ENCODE results near the gene TRIM15.

The TRIM15 gene

DNA sequence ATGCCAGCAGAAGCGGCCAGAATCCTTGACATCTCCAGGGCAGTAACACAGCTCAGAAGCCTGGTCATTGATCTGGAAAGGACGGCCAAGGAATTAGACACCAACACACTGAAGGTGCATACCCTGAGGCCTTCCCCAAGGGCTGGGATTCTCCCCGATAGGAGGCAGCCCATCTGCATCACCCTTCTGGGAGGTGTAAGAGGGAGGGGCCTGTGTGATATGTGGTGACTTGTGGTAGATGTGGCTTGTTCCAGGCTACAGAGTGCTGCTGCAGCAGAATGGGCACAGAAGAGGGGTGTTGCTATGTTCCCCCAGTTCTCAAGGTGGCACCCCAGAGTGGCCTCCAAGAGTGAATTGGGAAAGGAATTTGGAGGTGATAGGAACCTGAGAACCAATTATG is 16.2 kb upstream of the TRIM15 start:
- DNase-seq = no peak

DNA sequence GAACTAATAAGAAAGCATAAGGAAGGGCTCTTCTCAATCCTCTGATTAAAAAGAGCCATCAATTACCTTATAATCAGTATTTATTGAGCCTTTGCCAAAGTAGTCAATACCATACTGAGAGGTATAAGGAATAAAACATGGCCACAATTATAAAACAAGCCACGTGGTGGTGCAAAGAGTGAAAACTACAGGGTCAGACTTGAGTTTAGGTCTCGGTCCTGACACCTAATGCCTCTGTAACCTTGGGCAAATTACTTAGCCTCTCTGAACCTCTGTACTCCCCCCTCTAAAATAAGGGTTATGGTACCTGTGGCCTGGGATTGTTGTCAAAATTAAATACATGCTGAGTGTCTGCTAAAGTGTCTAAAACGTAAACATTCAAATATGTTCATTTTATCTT is 14.1 kb upstream of the TRIM15 start:
- no peak for DNase-seq

DNA sequence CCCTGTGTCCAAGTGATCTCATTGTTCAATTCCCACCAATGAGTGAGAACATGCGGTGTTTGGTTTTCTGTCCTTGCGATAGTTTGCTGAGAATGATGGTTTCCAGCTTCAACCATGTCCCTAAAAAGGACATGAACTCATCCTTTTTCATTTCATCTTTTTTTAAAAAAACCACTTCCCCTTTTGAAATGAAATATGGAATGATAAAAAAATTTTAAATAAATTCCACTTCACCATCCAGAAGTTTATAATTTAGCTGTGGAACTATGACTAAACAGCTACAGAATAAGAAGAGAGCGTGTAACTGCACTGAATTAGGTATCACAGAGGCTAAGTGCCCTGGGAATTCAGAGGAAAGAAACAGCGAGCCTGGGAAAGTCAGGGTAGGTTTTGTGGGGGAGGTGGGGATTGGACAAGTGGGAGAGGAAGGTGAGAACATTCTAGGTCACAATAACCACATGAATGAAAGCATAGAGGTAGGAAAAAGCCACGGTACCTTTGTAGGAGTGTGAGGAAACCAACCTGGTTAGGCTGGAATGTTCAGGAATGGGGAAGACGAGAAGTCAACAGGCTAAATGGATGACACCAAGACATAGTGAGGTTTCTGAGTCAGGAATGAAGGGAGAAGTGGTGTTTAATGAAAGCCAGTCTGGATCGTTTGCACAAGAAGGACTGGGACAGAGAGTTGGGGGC is 13.3 kb upstream of the TRIM15 start:
- DNase-seq = no peak

DNA sequence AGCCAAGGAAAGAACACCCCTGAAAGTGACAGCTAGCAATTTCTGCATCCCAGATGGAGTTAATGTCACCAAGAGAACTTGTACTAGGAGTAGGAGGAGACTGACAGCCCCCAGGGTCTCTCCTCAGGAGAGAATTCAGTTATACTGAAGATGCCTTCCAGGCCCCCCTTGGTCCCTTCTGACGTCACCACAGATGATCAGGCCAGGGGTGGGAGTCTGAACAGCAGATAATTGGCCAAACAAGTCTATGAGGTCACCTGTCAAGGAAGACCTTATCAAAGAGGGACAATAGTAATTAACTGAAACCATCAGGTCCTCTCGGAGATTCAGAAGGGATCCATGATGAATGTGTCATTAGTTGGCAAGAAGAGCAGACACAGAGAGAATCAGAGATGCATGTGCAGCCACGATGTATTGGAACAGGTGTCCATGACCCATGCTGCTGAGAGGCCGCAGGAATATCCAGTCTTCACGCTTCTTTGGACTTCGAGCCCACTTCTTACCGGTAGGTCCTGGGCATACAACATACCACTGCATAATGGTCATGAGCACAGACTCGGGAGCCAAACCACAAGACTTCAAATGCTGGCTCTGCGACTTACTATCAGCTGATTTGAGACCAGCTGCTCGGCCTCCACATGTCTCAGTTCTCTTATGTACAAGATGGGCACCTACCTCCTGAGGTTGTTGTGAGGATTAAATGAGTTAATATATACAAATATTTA is 12.5 kb upstream of the TRIM15 start:
- no peak for DNase-seq

DNA sequence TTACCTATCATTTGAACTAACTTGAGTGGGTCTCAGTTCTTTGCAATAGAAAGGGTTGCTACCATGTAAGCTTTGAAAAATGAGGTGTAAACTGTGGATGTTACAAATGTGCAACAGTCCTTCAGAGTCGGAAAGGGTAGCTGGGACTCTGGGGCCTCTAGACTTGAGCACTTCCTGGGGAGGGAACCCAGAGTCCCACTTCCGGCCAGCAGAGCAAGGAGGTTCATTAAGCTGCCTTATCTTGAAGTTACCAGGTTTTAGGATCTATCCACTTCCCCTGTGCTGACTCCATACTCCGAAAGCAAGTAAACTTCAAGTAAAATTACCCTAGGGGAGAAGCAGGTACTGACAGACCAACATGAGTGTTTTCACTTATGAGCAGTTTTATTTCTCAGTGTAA is 11.8 kb upstream of the TRIM15 start:
- DNase-seq = no peak

DNA sequence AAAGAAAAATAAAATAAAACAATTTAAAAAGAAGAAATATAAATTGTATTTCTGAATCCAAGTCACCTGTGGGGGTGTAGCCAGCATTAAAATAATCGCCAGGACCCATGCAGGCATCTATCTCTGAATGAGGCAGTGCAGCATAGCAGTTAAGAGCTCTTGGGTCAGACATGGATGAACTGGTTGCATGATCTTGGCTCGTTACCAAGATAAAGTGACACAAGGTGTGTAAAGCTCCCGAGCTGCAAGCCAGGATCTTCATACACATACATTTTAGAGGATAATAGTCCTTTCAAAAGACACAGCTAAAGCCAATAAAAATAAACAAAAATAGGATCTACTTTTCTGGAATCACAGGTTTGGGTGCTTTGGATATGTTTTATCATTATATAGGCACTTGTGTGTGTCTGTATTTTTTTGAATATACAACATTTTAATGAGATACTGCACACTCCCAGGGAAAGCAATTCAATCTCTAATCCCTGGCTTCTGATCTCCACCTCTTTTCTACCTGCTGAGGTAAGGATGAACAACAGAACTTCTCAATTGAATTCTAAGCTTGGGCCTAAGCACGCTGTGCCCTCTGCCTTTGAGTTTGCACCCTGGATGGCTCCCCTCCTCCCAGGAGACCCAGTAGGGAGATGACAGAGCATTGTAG is 11.2 kb upstream of the TRIM15 start:
- DNase-seq = no peak

DNA sequence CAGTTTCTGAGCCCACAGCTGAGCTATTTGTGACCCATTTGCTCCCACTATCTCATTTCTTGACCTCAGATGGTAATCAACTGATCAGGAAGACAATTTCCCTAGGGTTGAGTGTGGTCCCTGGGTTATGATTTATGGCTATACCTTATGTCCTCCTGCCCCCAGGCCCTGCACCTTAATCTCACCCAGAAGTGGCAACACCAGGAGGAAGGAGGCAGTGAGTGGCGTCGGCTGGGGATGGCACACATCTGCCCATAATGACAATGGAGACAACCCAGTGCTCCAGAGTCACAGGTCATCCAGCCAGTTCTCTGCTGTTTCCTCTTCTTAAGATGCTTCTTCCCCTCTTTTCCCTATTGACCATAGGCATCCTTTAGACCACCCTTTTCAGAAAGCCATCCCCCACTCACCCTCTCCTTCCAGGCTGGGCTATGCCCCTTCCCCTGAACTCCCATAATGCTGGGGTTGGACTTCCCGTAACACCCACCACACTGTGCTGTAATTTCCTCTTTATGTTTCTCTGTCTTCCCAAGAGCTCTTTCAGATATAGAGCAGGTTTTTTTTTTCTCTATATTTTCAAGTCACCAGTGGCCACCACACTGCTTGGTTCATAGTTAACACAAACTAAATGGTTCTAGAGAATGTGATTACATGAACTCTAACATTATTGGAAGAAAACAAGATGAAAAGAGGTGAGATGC is 10.3 kb upstream of the TRIM15 start:
- no peak for DNase-seq

DNA sequence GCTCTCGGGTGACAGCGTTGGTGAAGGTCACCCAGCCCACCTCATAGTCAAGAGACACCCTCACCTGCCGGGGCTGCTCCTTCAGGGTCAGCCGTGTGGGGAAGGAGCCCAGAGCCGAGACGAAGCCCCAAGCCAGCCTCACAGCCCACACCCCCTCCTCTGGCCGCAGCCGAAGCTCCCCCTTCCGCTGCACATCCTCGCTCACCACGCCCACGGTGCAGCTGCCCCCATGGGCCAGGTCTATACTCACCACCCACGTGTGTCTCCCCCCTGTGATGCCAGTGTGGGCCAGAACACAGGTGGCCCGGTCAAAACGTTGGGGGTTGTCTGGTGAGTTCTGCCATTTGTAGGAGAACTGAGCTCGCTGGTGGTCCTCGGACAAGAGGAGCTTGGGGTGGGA is 9.3 kb upstream of the TRIM15 start:
- no peak for DNase-seq

DNA sequence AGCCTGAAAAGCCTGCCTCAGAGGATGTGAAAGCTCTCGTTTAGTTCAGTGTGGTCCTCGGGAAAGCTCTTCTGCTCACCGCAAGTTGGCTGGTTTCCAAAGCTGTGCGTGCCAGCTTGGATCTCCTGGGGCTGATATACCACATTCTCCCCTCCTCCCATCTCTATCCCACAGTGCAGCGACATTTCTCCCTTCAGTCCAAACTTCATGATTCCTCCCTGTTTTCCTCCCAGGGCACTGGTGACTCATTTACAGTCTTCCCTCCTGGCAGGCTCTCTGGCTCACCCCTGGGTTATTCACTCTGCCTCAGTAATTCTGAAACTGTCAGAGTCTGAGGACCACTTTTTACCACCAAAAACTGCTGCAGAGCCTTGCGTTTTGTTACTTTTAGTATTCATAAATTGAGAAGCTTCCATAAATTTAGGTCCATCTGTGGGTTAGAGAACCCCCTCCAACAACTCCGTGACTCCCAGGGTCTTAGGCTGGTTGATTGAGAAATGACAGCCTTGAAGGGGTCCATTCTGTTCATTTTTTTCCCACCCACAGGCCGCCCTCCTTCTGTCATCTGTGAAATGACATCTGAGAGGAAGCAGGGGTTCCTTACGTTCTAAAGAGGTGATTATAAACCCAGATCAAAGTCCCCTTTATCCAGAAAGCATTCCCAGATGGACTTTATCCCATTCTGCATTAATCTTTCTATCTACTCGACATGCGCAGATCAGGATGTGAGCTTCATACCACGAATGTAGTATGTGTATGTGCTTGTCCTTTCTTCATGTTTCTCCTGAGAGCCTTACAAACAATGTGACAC is 8.4 kb upstream of the TRIM15 start:
- DNase-seq = no peak

DNA sequence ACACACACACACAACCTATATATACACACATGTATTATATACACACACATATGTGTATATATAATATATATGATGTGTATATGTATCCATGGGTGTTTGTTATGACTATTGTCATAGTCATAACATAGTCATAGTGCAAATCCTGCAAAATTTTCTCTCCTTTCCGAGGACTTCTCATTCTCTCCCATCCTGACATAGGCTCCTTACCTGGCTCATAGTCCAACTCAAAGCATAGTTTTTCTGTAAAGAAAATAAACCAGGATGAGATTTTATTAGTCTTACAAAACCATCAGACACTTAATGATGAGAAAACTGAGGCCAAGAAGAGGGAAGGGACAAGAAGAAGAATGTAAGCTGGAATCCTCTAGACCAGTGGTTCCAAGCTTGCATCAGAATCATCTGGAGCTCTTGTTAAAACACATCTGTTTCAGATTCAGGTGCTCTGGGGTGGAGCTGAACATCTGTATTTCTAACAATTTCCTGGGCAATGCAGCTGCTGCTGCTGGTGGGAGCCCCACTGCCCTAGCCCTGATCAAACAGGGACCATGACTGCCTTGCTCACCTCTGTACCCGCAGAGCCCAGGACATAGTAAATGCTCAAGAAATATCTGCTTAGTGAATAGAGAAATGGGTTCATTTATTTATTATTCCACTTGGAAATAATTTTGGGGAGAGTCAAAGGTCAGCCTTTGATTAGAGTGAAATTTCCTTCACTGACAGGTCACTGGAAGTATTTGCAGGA is 7.7 kb upstream of the TRIM15 start:
- DNase-seq = no peak

DNA sequence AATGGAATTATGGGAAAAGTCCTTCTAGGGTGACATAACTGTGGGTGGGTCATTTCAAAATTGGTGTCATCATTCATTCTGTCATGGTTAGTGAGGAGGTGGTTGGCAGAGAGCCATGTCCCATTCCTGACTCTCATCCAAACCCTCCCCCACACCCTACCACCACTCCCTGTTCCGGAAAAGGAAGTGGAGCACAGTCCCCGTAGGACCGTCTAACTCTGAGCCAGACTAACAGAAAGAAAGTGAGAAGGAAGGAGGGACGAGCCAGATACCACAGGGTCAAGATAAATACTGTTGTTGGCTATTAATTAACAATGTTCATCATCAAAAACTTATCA is 7.1 kb upstream of the TRIM15 start:
- DNase-seq = no peak

DNA sequence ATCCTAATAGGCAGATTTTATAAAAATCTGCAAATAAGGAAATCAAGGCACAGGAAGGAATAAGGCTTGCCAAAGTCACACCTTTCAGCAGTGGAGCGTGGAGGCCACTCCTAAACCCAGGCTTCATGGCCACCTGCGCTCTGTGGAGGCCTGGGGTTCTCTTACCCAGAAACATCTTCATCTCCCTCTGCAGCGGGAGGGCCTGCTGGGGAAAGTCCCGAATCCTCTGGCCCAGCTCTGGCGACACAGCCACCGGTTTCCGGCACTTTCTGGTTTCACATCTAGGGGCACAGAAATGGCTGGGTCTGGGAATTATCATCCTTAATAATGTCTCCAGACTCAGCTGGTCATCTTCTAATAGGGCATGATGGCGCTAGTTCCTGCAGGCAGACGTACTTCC is 6.6 kb upstream of the TRIM15 start:
- no peak for DNase-seq

DNA sequence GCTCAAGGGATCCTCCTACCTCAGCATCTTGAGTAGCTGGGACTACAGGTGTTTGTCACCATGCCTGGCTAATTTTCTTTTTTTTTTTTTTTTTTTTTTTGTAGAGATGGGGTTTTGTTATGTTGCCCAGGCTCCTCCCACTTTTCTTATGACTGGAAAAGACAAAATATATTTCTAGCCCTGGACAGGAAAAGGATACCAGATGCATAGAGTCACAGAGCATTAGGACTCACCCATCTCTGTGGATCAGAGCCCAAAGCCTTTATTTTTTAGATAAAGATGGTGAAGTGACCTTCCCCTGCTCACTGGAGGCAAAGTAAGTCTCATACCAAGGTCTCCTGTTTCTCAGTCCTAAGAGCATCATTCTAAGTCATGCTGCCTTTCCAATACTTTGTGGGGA is 5.8 kb upstream of the TRIM15 start:
- DNase-seq = no peak

DNA sequence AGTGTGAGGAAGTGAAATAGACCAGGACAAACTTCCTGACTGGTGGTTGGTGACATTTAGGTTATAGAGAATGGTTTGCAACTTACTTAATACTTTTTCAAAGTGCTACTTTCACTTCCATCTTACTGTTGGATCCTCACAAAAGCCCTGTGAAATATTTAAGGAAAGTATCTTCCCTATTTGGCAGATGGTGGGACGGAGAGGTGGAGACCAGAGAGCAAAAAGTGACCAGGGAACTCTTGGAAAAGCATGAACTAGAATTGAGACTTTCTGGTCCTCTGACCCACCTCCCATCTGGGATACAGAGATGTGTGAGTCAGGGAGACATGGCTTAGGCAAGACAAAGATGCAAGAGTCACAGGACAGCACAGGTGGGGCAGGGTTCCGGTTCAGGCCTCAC is 5.3 kb upstream of the TRIM15 start:
- no peak for DNase-seq

DNA sequence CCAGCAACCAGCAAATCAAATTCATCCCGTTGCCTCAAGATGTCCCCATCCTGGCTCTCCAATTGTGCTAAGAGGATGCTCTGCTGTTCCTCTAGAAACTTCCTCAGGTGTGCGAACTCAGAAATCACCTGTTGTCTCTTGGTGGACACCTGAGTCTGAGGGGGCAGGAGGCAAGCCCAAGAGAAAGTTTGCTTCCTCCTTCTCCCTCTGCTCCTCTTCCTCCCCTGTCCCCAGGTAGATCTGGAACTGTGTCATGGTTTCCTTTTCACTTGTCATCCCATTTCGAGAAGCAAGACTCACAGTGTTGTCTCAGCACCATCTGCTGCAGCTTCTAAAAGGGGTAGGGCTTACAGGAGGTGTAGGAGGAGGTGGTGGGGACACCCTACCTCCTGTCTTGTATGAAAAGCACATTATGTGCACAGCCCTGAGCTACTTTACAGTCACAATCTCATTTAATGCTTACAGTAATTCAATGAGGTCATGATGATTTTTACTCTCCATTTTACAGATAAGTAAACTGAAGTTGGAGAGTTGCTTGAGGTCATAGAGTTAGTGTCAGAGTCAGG is 4.8 kb upstream of the TRIM15 start:
- DNase-seq = no peak

DNA sequence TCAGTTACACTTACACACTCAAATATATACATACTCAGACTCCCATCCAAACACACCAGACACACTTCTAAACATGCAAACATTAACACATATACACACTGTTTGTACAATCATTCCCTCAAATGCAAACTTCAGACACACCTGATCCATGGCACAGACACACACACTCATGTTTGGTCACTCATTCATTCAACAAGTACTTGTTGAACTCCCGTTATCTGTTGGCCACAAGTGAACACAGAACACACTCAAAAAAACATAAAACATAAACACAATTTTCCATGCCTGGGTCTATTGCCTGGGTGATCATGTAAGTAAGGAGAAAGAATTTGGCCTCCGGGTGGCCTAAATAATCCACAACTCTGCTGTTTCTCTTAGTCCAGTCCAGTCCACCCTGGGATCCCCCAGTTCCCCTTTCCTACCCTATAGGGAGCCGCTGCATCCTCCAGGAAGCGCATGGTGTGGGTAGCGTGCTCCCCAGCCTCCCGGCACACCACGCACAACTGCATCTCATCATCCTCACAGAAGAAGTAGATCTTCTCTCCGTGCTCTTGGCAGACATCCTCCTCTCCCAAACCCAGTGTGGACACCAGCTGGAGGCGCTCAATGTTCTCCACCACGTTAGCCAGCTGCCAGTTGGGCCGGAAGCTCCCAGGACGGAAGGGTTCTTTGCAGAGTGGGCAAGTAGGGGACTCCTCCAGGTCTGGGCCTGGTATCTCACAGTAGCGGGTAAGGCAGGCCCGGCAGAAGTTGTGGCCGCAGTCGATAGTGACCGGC is 3.1 kb upstream of the TRIM15 start:
- no peak for DNase-seq

DNA sequence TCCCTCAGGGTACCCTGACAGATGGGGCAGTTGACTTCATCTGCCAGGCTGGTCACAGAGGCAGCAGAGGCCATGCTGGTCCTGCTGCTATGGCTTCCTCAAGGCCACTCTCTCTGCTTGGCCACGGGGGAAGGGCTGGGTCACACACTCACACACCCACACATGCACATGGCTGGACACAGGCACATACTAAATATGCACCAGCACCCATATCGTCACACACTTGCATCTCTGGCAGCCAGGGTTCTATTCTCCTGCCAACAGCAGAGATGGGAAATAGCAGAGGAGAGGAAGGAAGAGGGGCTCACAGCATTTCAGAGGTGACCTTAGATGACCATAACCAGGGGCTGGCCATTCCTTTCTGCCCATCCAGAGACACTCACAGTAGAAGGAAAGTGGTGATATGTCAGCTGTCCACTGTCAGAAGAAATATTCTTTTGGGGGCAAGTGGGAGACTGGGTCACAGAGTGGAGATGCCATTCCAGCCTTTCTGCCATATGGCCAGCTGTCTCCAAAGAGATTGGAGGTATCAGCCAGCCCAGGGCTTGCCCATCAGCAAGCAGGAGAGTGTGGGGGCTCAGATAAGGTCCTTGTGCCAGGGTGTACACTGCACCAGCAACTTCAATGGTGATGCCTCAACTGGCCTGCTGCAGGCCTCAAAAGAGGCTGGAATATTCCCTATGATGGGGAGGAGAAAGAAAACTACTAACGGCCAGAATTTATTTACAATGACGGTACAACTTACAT is 2.4 kb upstream of the TRIM15 start, which contains the start of gene TRIM10:
TRIM10 (minus strand) TSS at position 427 of the 747 bp plus-strand sequence; CDS start at position 74, 353 bp downstream.
- no peak for DNase-seq

DNA sequence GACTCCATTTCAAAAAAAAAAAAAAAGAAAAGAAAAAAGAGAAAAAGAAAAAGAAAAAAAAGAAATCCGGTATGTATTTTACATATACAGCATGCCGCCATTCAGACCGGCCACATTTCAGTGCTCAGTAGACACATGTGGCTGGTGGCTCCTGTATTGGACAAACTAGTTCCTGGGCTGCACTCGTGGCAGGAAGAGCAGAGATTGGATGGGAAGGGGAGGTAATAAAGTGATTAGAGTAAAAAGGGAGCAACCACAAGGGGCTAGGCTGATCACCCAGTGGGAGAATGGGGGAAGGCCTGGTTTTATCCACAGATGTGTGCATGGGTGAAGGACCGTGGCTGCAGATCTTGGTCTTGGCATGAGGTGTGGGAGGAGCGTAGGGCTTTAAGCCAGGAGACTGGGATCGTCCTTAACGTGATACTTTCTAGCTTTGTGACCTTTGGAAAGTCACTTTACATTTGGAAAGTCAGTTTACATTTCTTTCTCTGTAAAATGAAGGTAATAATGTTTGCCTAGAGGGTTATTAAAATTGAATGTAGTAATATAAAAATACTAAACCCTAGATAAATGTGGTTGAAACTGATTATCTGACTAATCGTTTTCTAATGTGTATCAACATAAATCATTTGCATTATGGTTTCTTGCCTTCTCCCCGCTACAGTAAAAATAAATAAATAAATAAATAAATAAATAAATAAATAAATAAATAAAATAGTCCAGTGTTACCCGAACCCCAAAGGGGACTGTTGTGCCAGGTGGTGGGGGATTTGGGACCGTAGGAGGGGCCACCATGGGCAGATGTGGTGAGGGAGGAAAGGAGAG is 869 bp upstream of the TRIM15 start:
- no peak for DNase-seq

Measured in cerebellar nuclear complex (tissue), 1 donor.